ENCODE data around the gene HOXA13. TPM values are rescaled to one million over a fixed set of nuclear protein-coding genes. Genes with fewer than 3 reads are reported as not detected.

Gene HOXA13
- total RNA-seq, 4 donors from 2014 or later = not detected

DNA sequence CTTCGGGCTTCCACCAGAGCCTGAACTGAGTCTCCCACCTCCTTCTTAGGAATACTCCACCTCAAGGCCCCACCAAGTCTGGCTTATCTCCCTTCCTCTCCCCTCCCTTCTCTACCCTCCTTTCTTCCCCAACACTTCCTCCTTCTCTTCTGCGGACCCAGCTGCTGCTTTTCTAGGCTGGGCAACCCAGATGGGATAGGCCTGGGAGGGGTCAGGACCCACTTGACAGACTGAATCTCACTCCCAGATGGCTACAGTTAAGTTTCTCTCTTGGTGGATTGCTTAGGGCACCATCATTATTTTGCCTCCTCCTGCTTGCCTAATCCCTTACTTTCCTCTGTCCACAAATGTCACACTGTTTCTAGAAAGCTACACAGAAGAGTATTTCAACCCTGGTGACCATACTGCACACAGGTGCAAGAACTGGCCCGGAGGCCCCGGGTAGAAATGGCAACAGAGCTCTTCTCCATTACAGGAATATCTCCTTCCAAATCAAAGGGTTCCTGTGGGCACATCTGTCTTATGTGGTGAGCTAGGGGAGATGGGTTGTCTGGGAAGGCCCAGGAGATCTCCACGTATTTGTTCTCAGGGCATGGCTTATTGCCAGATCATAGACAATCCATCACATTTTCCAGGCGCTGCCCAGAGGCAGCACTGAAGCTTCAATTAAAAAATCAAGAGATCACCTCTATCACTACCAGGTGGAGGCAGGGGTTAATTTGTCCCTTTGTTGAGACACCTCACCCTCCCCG is 9.7 kb downstream of the HOXA13 start:
- no peaks in the 10 kb centered on the region for H3K36me3 ChIP-seq
- H3K4me3 ChIP-seq = no peak overlapping the region
- H3K27me3 ChIP-seq = peaks cover 5 to 100% (median 95%) of the 10 kb centered on the region in 4 donors
- WGBS = 53% methylated on average over 7 of the region's 7 CpGs
- H3K4me1 ChIP-seq = peaks cover 29 to 59% (median 46%) of the 10 kb centered on the region in 4 donors
- no peak overlapping the region for H3K27ac ChIP-seq (replicated peaks in 1 of 4)
- TF ChIP-seq POLR2A (IDR thresholded peaks at IDR 0.05; ENCODE audit: low read depth) (no peak), EP300 (IDR thresholded peaks at IDR 0.05) (no peak), POLR2AphosphoS5 (IDR thresholded peaks at IDR 0.05) (no peak)
- TF ChIP-seq, protein P1, sequence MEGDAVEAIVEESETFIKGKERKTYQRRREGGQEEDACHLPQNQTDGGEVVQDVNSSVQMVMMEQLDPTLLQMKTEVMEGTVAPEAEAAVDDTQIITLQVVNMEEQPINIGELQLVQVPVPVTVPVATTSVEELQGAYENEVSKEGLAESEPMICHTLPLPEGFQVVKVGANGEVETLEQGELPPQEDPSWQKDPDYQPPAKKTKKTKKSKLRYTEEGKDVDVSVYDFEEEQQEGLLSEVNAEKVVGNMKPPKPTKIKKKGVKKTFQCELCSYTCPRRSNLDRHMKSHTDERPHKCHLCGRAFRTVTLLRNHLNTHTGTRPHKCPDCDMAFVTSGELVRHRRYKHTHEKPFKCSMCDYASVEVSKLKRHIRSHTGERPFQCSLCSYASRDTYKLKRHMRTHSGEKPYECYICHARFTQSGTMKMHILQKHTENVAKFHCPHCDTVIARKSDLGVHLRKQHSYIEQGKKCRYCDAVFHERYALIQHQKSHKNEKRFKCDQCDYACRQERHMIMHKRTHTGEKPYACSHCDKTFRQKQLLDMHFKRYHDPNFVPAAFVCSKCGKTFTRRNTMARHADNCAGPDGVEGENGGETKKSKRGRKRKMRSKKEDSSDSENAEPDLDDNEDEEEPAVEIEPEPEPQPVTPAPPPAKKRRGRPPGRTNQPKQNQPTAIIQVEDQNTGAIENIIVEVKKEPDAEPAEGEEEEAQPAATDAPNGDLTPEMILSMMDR (IDR thresholded peaks at IDR 0.05) = no peak
- no peak for DNase-seq (ENCODE audit: extremely low spot score)
- no peaks in the 10 kb centered on the region for H3K9me3 ChIP-seq
- intact Hi-C loops (cut with DNase I) = loop anchor here (10.0 kb wide), 2 partner anchors 835 to 905 kb away; no protein-coding TSS in a partner anchor

DNA sequence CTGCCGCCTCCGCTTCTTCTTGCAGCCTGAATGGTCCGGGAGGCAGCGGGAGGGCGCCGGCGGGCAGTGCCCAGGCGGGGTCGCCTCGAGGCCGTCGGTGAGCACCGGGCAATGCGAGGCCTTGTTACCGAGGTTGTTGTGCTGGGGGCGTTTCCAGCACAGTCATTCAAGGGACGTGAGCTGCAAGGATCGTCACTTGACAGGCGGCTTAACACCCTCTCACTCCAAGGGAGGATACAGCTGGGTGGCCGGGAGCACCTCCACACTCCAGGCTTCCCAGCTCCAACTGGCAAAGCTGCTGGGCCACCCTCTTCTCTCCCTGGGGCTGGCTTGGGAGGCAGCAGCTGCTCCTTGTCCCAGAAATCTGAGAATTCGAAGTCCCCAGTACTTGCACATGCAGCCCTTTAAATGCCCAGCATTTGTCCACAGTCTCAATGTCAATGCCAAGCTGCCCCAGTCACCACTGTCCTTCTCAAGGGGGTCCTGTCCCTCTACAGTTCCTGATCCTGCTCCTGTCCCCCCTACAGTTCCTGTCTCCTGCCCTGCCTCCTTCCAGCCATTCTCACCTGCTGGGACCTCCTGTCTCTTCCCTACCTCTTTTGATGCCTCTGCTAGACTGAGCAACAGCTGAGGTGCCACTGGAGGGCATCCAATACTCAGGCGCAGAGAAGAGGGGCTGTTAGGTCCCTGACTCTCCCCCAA is 10.4 kb downstream of the HOXA13 start:
- H3K36me3 ChIP-seq = no peaks in the 10 kb centered on the region
- H3K27ac ChIP-seq (replicated peaks in 1 of 4) = no peak overlapping the region
- no peaks in the 10 kb centered on the region for H3K9me3 ChIP-seq
- TF ChIP-seq POLR2A (IDR thresholded peaks at IDR 0.05; ENCODE audit: low read depth) (no peak), POLR2AphosphoS5 (IDR thresholded peaks at IDR 0.05) (no peak), EP300 (IDR thresholded peaks at IDR 0.05) (no peak)
- TF ChIP-seq, protein P1 (IDR thresholded peaks at IDR 0.05) = no peak
- 27% methylated on average over 7 of the region's 22 CpGs for WGBS
- H3K4me3 ChIP-seq = peak overlapping the region in 3 of 4 donors; percentile 20 to 27 (median 21)
- peaks cover 36 to 66% (median 54%) of the 10 kb centered on the region in 4 donors for H3K4me1 ChIP-seq
- H3K27me3 ChIP-seq = peaks cover 5 to 100% (median 95%) of the 10 kb centered on the region in 4 donors
- no peak for DNase-seq (ENCODE audit: extremely low spot score)
- intact Hi-C loops (cut with DNase I) = no loop called here

DNA sequence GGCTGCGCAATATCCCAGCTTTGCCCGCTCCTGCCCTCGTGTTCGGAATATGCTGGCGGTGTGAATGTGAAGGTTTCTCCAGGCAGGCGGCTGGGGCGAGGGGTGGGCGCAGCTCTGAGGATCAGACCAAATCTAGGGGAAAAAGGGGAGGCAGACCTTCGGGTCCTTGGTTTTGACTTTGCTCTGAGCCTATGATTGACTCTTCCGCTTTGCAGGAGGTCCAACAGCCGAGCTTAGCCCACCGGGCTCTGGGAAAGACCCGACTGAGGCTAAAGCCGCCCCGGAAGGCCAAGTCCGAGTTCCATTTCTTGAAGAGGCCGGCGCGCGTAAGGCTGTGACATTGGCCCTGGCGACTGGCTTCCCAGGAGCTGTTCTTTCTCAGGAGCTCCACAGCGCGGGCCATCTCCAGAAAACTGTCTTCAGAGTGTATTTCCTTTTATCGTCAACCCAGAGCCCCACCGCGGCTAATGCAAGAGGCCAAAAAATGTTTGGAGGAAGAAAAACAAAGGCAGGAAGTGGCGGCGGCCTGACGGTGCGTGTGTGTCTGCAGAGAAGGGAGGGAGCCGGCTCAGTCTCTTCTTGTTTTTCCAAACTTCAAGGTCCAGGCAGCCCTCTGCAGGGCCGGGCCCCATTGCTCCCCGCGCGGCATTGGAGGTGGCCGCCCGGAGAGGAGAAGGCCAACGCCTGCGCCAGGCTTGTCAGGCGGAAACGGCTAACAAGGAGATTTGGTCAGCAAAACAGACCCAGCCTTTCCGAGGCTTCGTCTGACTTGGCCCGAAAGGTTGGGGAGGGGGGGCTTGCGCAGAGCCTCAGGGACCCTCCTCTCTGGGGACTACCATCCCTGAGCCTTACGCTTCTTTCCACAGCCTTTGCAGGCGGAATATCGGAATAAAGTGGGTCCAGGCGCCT is 11.3 kb downstream of the HOXA13 start:
- Histone ChIP-seq H3K27me3 (peaks cover 9 to 100% (median 95%) of the 10 kb centered on the region in 4 donors), H3K27ac (replicated peaks in 1 of 4) (no peak overlapping the region)
- DNase-seq (ENCODE audit: extremely low spot score) = no peak

More for the DNA sequence above, 11.3 kb downstream of the HOXA13 start:
- no peaks in the 10 kb centered on the region for H3K9me3 ChIP-seq
- 11% methylated on average over 8 of the region's 49 CpGs for WGBS
- no peak for TF ChIP-seq POLR2AphosphoS5 (IDR thresholded peaks at IDR 0.05)
- TF ChIP-seq POLR2A (IDR thresholded peaks at IDR 0.05; ENCODE audit: low read depth) = no peak
- TF ChIP-seq, protein P1 (IDR thresholded peaks at IDR 0.05) = no peak
- TF ChIP-seq EP300 (IDR thresholded peaks at IDR 0.05) = no peak
- H3K4me3 ChIP-seq = peak overlapping the region; percentile 3 to 27 (median 20)
- H3K36me3 ChIP-seq = no peaks in the 10 kb centered on the region
- peaks cover 44 to 71% (median 61%) of the 10 kb centered on the region in 4 donors for H3K4me1 ChIP-seq
- intact Hi-C loops (cut with DNase I) = no loop called here
